Measurements from ENCODE around the gene TP53I3.

- TF ChIP-seq CTCF (IDR thresholded peaks at IDR 0.05) (no peak), POLR2AphosphoS5 (IDR thresholded peaks at IDR 0.05) (no peak), EP300 (IDR thresholded peaks at IDR 0.05; ENCODE audit: low read depth) (no peak)
Observed at GRCh38 chr2:24132543-24132942, 47.9 kb upstream of the TP53I3 start.
